GM21526 (cell line): ENCODE results near the gene PPARD.

ENCODE experiments used
- ATAC-seq: cut with Tn5 transposase; IDR thresholded peaks from one replicate; pipeline ENCODE4 v1.9.1; 2021; ENCODE audit warnings: moderate library complexity; ENCODE audit not compliant: unreplicated experiment, low FRiP score

PPARD gene

DNA sequence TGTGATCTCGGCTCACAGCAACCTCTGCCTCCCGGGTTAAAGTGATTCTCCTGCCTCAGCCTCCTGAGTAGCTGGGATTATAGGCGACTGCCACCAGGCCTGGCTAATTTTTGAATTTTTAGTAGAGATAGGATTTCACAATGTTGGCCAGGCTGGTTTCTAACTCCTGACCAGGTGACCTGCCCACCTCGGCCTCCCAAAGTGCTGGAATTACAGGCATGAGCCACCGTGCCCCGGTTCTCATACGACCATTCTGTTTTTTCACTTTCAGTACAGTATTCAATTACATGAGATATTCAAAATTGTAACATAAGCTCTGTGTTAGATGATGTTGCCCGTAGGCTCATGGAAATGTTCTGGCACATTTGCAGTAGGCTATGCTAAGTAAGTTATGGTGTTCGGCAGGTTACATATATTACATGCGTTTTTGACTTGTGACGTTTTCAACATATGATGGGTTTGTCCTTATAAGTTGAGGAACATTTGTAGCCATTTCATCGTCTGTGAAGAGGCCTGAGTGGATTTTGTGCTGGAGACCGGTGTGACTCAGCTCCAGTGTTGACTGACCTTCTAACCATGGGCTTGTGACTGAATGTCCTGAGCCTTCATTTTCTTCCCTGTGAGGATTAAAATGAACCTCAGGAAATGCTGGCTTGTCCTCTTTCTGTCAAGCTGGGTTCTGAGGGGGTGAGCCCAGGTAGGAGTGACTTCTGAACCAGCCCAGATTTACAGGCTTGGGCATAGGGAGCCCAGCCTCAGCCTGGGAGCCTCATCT is 12.2 kb downstream of the PPARD start:
- ATAC-seq = no peak

DNA sequence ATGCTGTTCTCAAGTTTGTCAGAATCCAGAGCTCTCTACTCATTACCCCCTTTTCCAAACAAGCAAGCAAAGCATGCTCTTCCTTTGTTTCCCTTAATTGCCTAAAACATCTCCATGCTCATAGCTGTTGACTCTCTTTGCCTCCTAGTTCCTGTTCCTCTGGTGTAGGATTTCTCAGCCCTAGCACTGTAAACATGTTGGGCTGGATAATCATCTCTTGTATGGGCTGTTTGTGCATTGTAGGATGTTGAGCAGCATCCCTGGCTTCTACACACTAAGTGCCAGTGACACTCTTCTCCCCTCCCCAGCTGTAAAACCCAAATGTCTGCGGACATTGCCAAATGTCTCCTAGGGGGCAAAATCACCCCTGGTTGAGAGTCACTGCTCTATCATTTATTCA is 14.0 kb downstream of the PPARD start:
- no peak for ATAC-seq

DNA sequence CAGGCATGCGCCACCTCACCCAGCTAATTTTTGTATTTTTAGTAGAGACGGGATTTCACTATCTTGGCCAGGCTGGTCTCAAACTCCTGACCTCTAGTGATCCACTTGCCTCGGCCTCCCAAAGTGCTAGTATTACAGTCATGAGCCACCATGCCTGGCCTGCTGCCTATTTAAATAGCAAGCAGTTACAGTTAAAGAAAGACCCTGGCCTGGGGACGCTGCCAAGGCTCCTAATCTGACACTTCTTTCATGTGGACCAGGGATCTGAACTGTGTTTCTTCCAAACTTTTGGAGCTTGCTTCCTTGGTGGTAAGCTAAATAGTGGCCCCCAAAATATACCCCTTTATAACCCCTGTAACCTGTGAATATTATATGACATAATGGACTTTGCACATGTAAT is 15.3 kb downstream of the PPARD start:
- ATAC-seq = no peak

DNA sequence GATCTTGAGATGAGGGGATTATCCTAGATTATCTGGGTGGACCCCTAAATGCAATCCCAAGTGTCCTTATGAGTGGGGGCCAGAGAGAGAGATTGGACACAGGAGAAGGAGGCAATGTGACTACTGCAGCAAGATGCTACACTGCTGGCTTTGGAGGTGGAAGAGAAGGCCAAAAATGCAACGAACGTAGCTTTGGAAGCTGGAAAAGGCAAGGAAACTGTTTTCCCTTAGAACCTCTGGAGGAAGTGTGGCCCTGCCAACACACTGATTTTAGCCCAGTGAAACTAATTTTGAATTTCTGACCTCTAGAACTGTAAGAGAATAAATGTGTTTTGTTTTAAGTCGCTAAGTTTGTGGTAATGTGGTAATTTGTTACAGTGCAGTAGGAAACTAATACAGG is 15.7 kb downstream of the PPARD start:
- no peak for ATAC-seq

DNA sequence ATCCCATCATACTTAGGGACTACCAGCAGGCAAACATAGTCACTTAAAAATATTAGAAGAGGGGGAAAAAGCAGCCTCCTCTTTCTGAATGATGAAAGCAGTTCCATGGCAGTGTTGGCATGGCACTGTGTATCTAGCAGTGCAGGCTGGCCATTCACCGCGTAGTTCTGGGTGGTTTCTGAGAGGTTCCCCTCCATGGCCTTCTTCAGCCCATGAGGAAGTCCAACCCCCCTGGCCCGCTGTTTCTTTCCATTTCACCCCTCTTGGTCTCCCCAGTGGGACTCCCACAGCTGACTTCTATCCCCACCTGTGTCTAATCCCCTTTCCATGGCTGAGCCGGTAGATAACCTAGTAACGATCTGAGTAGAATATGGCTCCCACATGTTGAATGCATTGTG is 17.0 kb downstream of the PPARD start:
- no peak for ATAC-seq

DNA sequence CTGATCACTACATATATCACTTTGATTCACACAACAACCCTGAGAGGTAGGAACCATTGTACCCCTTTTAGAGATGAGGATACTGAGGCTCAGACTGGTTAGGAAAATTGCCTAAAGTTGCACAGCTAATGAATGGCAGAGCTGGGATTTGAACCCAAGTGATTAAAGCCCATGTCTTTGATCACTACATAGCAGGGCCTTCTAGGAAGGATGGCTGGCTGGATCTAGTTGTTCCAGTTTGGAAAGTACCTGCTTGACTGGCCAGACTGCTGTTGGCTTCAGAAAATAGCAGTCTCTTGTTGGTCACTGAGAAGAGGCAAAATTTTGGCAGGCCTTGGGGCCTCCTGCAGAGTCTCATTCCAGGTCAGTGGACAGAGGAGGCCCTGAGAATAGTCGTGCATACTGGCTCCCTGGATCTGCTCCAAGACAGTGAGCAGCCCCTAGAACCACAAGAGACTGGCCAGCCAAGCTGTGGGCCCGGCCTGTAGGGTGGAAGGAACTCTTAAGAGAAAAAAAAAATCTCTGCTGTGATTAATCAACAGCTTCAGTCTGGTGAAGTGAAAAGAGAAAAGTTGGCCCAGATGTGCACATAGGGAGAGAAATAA is 17.5 kb downstream of the PPARD start:
- ATAC-seq = no peak

DNA sequence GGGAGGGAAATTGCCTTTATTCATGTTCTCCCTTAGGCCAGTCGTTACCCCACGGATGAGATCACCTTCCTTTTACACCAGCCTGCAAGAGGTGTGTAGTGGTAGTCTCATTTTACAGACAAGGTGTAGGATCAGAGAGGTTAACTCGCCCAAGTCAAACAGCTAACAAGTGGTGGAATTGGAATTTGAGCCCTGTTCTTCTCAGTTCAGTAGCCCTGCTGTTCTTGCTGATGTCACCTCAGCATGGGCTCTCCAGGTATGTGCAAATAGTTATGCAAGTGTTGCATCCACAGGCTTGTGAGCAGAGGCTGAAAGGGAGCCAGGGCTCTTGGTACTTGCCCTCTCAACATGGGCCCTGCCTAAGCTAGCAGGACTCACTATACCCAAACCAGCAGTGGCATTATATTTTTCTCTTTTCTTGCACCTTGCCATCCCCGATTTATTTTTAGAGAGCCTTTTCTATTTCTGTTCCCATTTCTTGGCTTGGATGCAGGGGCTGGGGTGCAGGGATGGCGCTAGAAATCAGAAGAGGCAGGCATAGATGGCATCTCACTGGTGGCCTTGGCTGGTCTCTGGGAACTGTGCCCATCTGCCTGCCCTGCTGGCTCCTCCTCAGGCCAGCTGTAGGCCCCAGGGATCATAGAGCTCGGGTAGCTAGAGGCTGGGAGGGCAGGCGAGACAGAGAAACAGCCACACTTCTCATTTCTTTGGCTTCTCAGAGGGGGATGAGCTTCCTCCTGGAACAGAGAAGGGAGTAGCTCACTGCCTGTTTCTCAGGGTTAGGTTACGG is 18.2 kb downstream of the PPARD start:
- no peak for ATAC-seq

DNA sequence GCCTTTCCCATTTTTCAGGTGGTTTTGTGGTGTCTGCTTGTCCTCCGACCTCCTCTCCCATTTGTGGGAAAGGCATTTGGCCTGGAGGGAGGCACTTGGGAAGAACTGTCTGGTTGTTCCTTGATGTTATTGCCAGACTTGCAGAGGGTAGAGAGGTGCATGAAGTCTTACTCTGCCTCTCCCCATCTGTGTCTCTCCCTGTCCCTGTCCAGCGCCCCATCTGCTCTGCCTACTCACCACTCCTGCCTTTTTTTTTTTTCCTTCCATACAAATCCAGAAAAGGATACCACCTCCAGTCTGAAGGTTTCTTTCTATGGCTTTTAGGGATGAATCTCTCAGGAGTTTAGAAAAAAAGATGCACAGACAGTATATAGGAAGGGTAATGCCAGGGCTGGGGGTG is 19.8 kb downstream of the PPARD start:
- ATAC-seq = no peak

DNA sequence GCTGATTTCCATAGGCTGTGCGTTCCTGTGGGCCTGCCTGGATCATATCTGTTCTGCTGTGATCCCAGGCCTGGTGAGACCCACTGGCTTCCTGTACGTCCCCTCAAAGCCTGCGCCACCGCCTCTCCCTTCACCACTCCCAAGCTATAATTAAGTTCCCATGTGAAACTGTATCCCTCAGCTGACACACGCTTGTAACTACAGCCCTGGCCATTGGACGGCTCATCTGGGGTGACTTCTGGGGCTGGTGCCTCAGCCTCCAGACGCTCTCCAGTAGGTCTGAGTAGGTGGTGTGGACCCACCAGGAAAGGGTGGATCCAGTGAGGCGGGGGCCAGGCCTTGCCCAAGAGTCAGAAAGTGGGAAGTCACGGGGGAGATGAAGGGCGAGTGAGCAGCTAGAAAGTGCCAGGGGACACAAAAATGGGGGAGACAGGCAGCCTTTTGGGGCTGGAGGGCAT is 21.0 kb downstream of the PPARD start:
- no peak for ATAC-seq

DNA sequence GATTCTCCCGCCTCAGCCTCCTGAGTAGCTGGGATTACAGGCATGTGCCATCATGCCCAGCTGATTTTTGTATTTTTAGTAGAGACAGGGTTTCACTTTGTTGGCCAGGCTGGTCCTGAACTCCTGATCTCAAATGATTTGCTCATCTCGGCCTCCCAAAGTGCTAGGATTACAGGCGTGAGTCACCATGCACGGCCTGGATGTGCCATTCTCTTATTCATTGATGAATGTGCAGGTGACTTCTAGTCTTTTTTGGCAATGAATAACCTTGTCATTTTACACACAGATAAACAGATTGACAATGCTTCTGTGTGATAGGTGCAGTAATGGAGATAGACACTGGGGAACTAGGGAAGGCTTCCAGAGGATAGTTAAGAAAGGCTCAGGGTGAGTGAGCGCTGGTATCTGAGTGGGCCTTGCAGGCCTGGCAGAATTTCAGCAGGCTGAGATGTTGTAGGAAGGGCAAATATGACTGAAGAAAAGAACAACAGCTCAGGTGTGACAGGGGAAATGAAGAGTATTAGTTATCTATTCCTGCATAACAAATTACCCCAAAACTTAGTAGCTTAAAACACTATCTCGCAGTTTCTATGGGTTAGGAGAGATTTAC is 23.3 kb downstream of the PPARD start:
- no peak for ATAC-seq

DNA sequence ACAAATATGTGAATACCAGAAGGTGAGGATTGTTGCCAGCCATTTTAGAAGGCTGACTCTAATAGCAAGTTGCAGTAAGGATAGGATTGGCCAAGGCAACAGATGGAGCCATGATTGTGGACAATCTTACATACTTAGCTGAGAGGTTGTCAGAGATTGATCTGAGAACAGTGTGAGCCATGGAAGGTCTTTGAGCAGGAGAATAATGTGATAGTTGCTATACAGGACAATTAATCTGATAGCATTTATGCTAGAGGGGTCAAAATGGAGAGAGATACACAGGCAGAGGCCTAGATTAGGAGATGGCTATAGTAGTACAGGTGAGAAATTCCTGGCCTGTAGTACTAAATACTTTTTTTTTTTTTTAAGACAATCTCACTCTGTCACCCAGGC is 23.8 kb downstream of the PPARD start:
- no peak for ATAC-seq

DNA sequence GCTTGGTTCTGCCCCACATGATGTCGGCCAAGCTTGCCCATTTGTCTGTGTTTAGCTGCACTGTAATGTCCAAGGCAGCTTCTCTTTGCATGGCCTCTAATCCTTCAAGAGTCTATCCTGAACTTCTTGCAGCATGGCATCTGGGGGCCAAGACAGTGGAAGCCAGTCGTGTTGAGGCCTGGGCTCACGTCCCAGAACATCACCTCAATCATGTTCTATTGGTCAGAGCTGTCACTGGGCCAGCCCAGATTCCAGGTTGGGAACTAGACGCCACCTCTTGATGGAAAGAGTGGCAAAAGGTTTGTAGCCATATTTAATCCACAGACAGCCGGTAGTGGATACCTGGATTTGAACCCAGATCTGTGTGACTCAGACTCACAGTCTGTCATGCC is 25.3 kb downstream of the PPARD start:
- no peak for ATAC-seq

DNA sequence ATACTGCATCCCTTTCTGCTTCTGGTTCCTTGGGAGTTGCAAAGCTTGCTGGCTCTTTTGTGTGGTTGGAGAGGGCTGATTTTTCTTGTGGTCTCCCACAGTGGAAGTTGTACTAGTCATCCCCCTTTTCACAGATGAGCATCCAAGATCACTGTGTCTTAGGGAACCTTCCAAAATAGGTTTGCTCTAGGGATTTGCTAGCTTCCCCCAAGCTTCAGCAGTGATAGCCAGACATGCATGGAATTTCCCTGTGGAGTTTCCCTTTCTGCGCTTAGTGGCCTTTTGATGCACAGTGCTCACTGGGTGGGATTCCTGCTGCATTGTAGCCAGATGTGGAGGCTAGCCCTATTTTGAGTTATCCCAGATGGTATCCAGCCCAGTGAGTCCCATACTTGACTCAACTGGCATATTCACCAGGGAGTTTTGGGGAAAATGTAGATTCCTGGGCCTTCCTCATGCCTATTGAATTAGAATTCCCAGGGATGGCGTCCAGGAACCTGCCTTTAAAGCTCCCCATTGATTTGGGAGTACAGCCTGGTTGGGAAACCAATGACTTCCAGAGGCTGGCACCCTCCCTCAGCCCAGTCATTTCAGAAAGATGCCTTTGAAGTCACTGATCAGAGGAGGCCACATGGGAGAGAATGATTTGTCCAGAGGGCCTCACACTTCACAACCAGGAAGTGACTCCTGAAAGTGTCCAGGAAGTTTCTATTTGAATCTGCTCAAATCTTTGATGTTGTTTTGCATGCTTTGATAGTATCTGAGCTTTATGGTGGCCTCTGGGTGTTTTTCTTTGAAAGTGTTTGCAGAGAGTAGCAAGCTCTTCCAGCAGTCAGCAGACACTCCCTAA is 25.9 kb downstream of the PPARD start:
- ATAC-seq = no peak

DNA sequence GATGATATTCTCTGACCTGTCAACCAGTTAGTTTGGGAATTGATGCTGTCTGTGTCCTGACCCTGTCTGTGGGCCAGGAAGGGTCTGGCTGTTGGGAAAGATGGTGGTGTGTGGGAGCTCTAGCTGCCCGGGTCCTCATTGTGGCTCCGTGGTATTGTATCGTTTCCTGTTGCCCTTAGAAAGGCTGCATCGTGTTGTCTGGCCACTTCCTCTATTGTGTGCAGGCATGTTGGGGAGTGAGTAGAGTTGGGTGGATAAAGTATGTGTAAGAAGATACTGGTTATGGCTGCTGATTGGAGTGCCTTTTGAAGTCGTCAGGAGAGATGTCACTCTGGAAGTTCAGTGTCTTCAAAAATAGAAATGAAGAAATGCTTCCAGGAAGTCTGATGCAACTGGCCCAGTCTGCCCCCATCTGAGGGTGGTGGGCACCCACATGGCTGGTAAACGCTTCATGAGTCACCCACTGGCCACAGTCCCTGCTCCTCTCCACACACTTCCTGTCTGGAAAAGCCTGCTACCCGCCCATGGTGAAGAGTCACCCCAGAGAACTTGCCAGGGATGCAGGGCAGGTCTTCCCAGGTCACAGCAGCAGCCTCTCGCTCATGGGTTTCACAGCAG is 27.9 kb downstream of the PPARD start:
- ATAC-seq = no peak

DNA sequence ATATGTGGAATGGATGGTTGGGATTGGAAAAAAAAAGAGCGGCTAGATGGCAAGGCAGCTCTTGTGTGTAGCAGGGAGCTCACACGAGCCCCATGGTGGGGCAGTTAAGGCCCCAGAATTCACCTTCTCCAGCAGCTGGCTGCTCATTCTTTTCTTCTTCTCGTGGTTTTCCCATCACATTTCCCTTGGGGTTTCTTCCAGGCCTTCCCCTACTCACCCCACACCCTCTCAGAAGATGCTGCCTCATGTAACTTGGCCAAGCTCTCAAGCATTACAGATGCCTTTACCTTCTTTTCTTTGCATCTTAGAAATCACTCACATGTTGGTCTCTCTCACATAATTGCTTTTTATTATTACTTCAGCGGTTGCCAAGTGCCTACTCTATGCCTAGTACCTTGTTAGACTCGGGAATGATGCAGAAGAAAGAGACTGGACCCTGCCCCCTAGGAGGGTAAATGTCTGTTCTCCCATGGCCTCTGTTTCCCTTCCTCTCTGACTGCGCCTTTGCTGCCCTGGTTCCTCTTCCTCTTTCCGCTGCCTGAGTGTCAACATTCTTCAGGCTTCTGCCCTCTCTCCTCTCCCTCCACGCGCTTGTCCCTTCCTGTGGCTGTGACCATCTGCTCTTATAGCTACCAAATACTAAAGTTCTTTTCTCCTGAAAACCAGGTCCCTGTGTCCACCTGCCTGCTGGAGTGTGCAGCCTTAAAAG is 28.6 kb downstream of the PPARD start:
- ATAC-seq = no peak

DNA sequence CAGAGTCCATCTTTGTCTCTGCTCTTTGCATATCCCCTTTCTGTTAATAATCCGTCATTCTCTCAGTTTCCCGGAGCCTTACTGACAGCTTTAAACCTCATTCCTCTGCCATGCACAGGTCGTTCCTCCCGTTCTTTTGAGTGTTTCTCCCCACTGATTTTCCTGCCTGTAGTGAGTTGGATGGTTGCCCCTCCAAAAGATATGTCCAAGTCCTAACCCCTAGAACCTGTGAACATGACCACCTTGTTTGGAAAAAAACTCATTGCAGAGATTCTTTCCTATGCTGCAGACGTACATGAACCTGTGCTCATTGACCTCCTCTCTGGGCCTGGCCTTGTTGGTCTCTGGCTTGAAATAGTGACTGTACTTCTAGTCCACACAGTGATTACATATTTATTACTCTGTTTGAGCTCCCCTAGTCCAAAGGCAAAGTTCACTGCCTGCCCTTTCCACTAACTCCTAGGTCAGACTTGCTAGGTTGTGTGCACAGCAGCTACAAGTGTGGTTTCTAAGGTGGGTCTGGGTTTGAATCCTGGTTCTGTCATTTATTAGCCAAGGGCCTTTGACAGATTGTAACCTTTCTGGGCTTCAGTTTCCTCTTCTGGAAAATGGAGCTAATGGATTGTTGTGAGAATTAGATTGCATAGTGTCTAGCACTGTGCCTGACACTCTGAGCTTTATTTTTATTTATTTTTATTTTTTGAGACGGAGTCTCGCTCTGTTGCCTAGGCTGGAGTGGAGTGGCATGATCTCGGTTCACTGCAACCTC is 29.3 kb downstream of the PPARD start:
- ATAC-seq = no peak

DNA sequence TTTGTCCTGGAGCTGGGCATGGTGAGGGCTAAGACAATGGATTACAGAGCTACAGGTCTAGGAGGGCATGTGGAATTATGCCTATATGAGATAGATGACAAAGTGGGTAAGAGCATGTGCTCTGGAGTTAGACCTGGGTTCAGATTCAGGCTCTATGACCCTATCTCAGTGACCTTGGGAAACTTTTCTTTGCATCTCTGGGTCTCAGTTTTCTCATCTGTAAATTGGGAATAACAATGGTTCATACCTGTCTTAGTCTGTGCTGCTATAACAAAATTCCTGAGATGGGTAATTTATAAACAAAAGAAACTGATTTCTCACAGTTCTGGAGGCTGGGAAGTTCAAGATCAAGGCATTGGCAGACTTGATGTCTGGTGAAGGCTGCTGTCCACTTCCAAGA is 30.3 kb downstream of the PPARD start:
- no peak for ATAC-seq

DNA sequence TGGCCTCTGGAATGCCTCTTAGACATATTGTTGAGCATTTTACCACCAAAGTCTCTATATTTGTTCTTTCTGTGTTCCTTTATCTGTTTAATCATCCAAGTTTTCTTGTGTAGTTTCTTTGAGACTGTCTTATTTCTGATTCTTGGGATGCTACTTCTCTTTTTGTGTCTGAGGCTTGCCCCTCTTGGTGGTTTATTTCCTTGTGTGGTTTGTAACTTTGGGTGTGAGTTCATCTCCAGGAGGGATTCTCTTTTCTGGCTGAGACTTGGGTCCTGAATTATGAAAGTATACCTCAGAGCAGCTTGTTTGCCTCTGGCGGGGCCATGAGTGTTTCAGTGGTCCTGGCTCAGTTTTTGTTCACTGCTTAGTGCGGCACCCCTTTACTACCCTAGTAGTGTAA is 33.9 kb downstream of the PPARD start:
- no peak for ATAC-seq

DNA sequence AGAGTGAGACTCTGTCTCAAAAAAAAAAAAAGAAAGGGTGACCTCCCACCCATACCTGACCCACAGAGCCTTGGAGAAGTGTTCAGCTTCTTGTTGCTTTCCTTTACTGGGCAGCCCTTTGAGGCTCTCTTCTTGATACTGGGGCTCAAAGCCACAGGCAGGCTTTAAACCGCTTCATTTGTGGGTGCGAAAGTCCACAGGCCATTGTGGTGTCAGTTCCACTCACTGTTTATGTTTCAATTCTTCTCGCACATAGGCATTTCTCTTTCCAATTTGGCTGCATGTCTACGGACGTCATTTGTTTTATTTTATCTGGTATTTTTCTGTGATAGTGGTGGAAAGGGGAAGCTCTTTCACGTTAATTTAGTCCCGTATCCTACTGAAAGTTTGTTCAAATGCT is 34.6 kb downstream of the PPARD start:
- no peak for ATAC-seq
